Measurements from ENCODE around the gene NAA15. TPM values are rescaled to one million over a fixed set of nuclear protein-coding genes. Genes with fewer than 3 reads are reported as not detected.

NAA15 gene
- total and polyA plus RNA-seq, 2 of the 8 experiments (the other 6 are each of a cell fraction or from before 2014, with no cell fraction given): 9.7 to 124 TPM

DNA sequence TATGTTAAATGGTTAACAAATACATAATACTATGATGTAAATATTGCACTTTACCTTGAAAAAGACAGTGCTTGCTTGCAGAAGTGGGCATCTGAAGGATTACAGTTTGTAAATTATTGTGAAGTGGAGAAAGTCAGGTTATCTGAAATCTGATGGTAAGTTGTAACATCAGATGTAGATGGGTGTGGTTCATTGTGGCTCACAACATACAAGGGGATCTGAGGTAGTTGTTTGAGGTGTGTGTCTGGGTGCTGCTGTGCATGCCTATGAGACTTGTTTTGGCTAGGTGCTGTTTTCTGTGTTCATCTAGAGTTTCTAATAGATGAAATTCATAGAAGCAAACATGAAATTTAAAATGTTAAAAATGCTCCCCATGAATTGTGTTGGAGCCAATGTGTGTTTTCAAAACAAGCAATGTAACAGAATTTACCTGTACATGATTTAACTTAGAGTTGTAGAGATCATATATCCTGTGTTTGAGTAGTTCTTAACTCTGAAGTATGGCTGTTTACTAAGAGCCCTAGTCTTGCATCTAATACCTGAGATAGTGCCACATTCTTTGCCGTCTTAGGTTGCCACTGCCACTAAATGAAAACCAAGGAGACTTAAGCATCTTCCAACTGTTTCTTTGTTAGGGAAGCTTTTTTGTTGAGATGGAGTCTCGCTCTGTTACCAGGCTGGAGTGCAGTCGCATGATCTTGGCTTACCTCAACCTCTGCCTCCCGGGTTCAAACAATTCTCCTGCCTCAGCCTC, 12.9 kb downstream of the NAA15 start:
- Histone ChIP-seq H3K9me3 (ENCODE audit: insufficient read depth in 2 of 2, low read depth in 1 of 2, low read length in 1 of 2) (no peaks in the 10 kb centered on the region), H3K27ac (ENCODE audit: low read depth, low read length) (no peak overlapping the region), H3K23ac (ENCODE audit: insufficient read length) (no peak overlapping the region), H3K14ac (ENCODE audit: insufficient read length) (no peak overlapping the region), H2BK15ac (ENCODE audit: low read length) (0 out of 2 replicates have a peak overlapping the region, but pooled peaks have one; percentile 49), H2BK120ac (replicated peaks; ENCODE audit: low read depth, low read length) (peak overlapping the region; percentile 61), H4K20me1 (replicated peaks in 1 of 2; ENCODE audit: control insufficient read depth in 1 of 2, insufficient read depth in 2 of 2, low read length in 2 of 2) (peaks cover 11 to 17% of the 10 kb centered on the region in 2 experiments), H3K56ac (replicated peaks; ENCODE audit: insufficient read length, low read depth, low read length) (no peak overlapping the region), H3K79me1 (ENCODE audit: low read depth, low read length) (no peaks in the 10 kb centered on the region), H4K8ac (ENCODE audit: extremely low read depth, insufficient read depth, low read length) (no peak overlapping the region), H3K27me3 (replicated peaks in 1 of 4; ENCODE audit: control insufficient read depth in 3 of 4, extremely low read depth in 1 of 4, insufficient read depth in 3 of 4, low read length in 3 of 4) (no peaks in the 10 kb centered on the region), H4K91ac (replicated peaks; ENCODE audit: insufficient read length, low read length) (no peak overlapping the region), H3K18ac (ENCODE audit: extremely low read depth, low read length) (no peak overlapping the region), H3K9ac (replicated peaks in 1 of 4; ENCODE audit: extremely low read depth in 1 of 4, low read depth in 3 of 4, low read length in 3 of 4) (no peak overlapping the region), H3K4me2 (ENCODE audit: insufficient read depth in 1 of 2, low read depth in 2 of 2, low read length in 2 of 2) (peak overlapping the region; percentile 5 to 34; a peak in 2 of 4 replicates), H2BK20ac (ENCODE audit: low read length) (no peak overlapping the region), H3K4me3 (ENCODE audit: extremely low read depth in 1 of 4, insufficient read depth in 2 of 4, low read depth in 3 of 4, low read length in 4 of 4) (peak overlapping the region in 1 of 4 experiments; percentile 28; a peak in 1 of 8 replicates), H2AK5ac (ENCODE audit: low read depth, low read length) (no peak overlapping the region), H3K4me1 (replicated peaks in 1 of 4; ENCODE audit: control insufficient read depth in 3 of 4, insufficient read depth in 4 of 4, low read length in 3 of 4) (peaks cover 5 to 10% (median 5%) of the 10 kb centered on the region in 4 experiments), H4K5ac (ENCODE audit: insufficient read length, low read depth, low read length) (no peak overlapping the region), H3K36me3 (ENCODE audit: control insufficient read depth in 2 of 4, insufficient read depth in 4 of 4, low read length in 3 of 4) (no peaks in the 10 kb centered on the region), H3K79me2 (ENCODE audit: control insufficient read depth in 1 of 2, insufficient read depth in 2 of 2, low read length in 2 of 2) (peaks cover 44 to 99% of the 10 kb centered on the region in 2 experiments), H3K23me2 (ENCODE audit: low read depth, low read length) (no peaks in the 10 kb centered on the region), H3K4ac (replicated peaks; ENCODE audit: insufficient read length, low read depth, low read length) (no peak overlapping the region), H2AFZ (ENCODE audit: low read length) (no peak overlapping the region), H2BK12ac (ENCODE audit: low read depth, low read length) (no peak overlapping the region), H2BK5ac (ENCODE audit: low read depth, low read length) (no peak overlapping the region)
- ChIA-PET POLR2A (ENCODE audit: partially characterized antibody) (interaction anchor here (0.6 to 0.9 kb wide), 3 partner anchors 11 to 368 kb away, joined by 3 read pairs; partner anchors contain the start of gene NAA15), CTCF (ENCODE audit: partially characterized antibody) (interaction anchor here (0.8 to 1.3 kb wide), 2 partner anchors 14 to 284 kb away, joined by 3 read pairs; no protein-coding TSS in a partner anchor)
- DNase-seq (ENCODE audit: low read depth in 1 of 2, low spot score in 2 of 2): no peak
- WGBS, 2 experiments (ENCODE audit: extremely low coverage in 1 of 2, insufficient coverage in 1 of 2, insufficient read length in 1 of 2, insufficient replicate concordance in 2 of 2, low coverage in 1 of 2, low lambda C conversion rate in 2 of 2, missing lambda C conversion rate in 1 of 2): 53% methylated on average over 4 of the region's 4 CpGs; no CpG with 5 or more reads in 1 of the 2 experiments
- FAIRE-seq: peak; percentile 28
- TF ChIP-seq RXRA (IDR thresholded peaks at IDR 0.05; ENCODE audit: insufficient read depth, low read depth, low read length) (no peak), TEAD4 (IDR thresholded peaks at IDR 0.05; ENCODE audit: low read depth, low read length) (0 out of 2 replicates have a peak, but pooled peaks have one; percentile 35)

All from H1 (cell line).